Measurements from ENCODE around the gene ASB1.
"Not testable (repeated sequence)": the region's sequence is repeated elsewhere in the genome, so short reads cannot be mapped to it uniquely, and the experiment has no call there.

Gene ASB1

GRCh38 chr2:238438856-238439849 is 12.4 kb downstream of the ASB1 start:
- POLR2A ChIA-PET, result no interaction called here
- CTCF ChIA-PET, result no interaction called here
- no peak for TF ChIP-seq SUZ12 (IDR thresholded peaks at IDR 0.05)
- no peak for TF ChIP-seq FOXK2 (IDR thresholded peaks at IDR 0.05)
- TF ChIP-seq FOXA1 (IDR thresholded peaks at IDR 0.05), result no peak
- no peak for TF ChIP-seq HDGF (IDR thresholded peaks at IDR 0.05; ENCODE audit: borderline replicate concordance)
- no peak for TF ChIP-seq CTBP1 (IDR thresholded peaks at IDR 0.05; ENCODE audit: borderline replicate concordance)
- no peak for TF ChIP-seq NFRKB (IDR thresholded peaks at IDR 0.05)
- TF ChIP-seq ZNF384 (IDR thresholded peaks at IDR 0.05), result no peak
- TF ChIP-seq SP1 (IDR thresholded peaks at IDR 0.05), result no peak
- TF ChIP-seq FOXM1 (IDR thresholded peaks at IDR 0.05; ENCODE audit: borderline replicate concordance), result no peak
- TF ChIP-seq, protein P1, sequence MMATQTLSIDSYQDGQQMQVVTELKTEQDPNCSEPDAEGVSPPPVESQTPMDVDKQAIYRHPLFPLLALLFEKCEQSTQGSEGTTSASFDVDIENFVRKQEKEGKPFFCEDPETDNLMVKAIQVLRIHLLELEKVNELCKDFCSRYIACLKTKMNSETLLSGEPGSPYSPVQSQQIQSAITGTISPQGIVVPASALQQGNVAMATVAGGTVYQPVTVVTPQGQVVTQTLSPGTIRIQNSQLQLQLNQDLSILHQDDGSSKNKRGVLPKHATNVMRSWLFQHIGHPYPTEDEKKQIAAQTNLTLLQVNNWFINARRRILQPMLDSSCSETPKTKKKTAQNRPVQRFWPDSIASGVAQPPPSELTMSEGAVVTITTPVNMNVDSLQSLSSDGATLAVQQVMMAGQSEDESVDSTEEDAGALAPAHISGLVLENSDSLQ (IDR thresholded peaks at IDR 0.05), result no peak
- no peak for TF ChIP-seq ELF4 (IDR thresholded peaks at IDR 0.05)
- no peak for DNase-seq (ENCODE audit: extremely low spot score)

- POLR2A ChIA-PET, result no interaction called here
- DNase-seq (ENCODE audit: extremely low spot score), result no peak
- CTCF ChIA-PET, result no interaction called here
- no peak for TF ChIP-seq ZNF384 (IDR thresholded peaks at IDR 0.05)
- TF ChIP-seq CTBP1 (IDR thresholded peaks at IDR 0.05; ENCODE audit: borderline replicate concordance), result no peak
- TF ChIP-seq FOXM1 (IDR thresholded peaks at IDR 0.05; ENCODE audit: borderline replicate concordance), result no peak
- TF ChIP-seq L3MBTL2 (conservative IDR thresholded peaks at IDR 0.05), result no peak
These were observed 13.2 kb downstream of the ASB1 start for GRCh38 chr2:238439917-238440316.

- no peak for TF ChIP-seq SP1 (IDR thresholded peaks at IDR 0.05)
- POLR2A ChIA-PET, result no interaction called here
- CTCF ChIA-PET, result no interaction called here
- DNase-seq (ENCODE audit: extremely low spot score), result no peak
These were observed 13.6 kb downstream of the ASB1 start for GRCh38 chr2:238440331-238440730.

- ChIA-PET POLR2A (no interaction called here), CTCF (interaction anchor here (0.7 kb wide), 1 partner anchor 744 kb away, joined by 5 read pairs; no protein-coding TSS in a partner anchor)
- TF ChIP-seq SP1 (IDR thresholded peaks at IDR 0.05) (no peak), SUZ12 (IDR thresholded peaks at IDR 0.05) (no peak), ZNF384 (IDR thresholded peaks at IDR 0.05) (no peak), TARDBP (IDR thresholded peaks at IDR 0.05) (no peak), ELF4 (IDR thresholded peaks at IDR 0.05) (no peak), LEF1 (IDR thresholded peaks at IDR 0.05; ENCODE audit: borderline replicate concordance) (no peak), L3MBTL2 (conservative IDR thresholded peaks at IDR 0.05) (no peak), CTBP1 (IDR thresholded peaks at IDR 0.05; ENCODE audit: borderline replicate concordance) (no peak), ARNT (IDR thresholded peaks at IDR 0.05) (no peak), BHLHE40 (IDR thresholded peaks at IDR 0.05; ENCODE audit: borderline replicate concordance) (no peak), FOXA1 (IDR thresholded peaks at IDR 0.05) (no peak), FOXK2 (IDR thresholded peaks at IDR 0.05) (no peak), FOXM1 (IDR thresholded peaks at IDR 0.05; ENCODE audit: borderline replicate concordance) (no peak), NFRKB (IDR thresholded peaks at IDR 0.05) (no peak), HDGF (IDR thresholded peaks at IDR 0.05; ENCODE audit: borderline replicate concordance) (no peak)
- TF ChIP-seq, protein P1 (IDR thresholded peaks at IDR 0.05), result no peak
- no peak for DNase-seq (ENCODE audit: extremely low spot score)
These were observed 14.0 kb downstream of the ASB1 start for GRCh38 chr2:238440767-238441166.

- DNase-seq (ENCODE audit: extremely low spot score), result peak; percentile 24
- no peak for TF ChIP-seq L3MBTL2 (conservative IDR thresholded peaks at IDR 0.05)
- no peak for TF ChIP-seq SUZ12 (IDR thresholded peaks at IDR 0.05)
- no peak for TF ChIP-seq ARNT (IDR thresholded peaks at IDR 0.05)
- no peak for TF ChIP-seq CTBP1 (IDR thresholded peaks at IDR 0.05; ENCODE audit: borderline replicate concordance)
- TF ChIP-seq FOXA1 (IDR thresholded peaks at IDR 0.05), result no peak
- TF ChIP-seq TARDBP (IDR thresholded peaks at IDR 0.05), result no peak
- no peak for TF ChIP-seq LEF1 (IDR thresholded peaks at IDR 0.05; ENCODE audit: borderline replicate concordance)
- TF ChIP-seq, protein P1 (IDR thresholded peaks at IDR 0.05), result no peak
- TF ChIP-seq HDGF (IDR thresholded peaks at IDR 0.05; ENCODE audit: borderline replicate concordance), result no peak
- POLR2A ChIA-PET, result no interaction called here
- CTCF ChIA-PET, result interaction anchor here (0.7 kb wide), 1 partner anchor 744 kb away, joined by 5 read pairs; no protein-coding TSS in a partner anchor
These were observed 14.8 kb downstream of the ASB1 start for GRCh38 chr2:238441262-238442114.

DNA sequence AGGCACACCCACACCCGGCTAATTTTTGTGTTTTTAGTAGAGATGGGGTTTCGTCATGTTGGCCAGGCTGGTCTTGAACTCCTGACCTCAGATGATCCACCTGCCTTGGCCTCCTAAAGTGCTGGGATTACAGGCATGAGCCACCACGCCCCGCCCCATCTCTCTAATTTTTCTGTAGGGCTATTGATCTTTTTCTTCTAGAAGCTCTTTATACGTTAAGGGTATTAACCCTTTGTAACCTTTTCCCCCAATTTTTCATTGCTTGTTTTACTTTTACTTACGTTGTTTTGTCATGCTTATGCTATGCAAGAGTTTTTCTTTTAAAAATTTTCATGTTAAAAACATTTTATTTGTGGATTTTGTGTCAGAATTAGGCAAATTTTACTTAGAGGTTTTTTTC is 15.5 kb downstream of the ASB1 start:
- POLR2A ChIA-PET; DNase-seq (ENCODE audit: extremely low spot score); CTCF ChIA-PET: not testable (repeated sequence)
